ENCODE results near the gene SPNS2.

Gene SPNS2

GRCh38 chr17:4548061-4548461 is 49.4 kb downstream of the SPNS2 start:
- no peak for FAIRE-seq
- no peak for DNase-seq (ENCODE audit: insufficient read length, low spot score)
- TF ChIP-seq, protein P1, sequence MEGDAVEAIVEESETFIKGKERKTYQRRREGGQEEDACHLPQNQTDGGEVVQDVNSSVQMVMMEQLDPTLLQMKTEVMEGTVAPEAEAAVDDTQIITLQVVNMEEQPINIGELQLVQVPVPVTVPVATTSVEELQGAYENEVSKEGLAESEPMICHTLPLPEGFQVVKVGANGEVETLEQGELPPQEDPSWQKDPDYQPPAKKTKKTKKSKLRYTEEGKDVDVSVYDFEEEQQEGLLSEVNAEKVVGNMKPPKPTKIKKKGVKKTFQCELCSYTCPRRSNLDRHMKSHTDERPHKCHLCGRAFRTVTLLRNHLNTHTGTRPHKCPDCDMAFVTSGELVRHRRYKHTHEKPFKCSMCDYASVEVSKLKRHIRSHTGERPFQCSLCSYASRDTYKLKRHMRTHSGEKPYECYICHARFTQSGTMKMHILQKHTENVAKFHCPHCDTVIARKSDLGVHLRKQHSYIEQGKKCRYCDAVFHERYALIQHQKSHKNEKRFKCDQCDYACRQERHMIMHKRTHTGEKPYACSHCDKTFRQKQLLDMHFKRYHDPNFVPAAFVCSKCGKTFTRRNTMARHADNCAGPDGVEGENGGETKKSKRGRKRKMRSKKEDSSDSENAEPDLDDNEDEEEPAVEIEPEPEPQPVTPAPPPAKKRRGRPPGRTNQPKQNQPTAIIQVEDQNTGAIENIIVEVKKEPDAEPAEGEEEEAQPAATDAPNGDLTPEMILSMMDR (IDR thresholded peaks at IDR 0.05; ENCODE audit: insufficient read depth, missing control alignments), result no peak

DNA sequence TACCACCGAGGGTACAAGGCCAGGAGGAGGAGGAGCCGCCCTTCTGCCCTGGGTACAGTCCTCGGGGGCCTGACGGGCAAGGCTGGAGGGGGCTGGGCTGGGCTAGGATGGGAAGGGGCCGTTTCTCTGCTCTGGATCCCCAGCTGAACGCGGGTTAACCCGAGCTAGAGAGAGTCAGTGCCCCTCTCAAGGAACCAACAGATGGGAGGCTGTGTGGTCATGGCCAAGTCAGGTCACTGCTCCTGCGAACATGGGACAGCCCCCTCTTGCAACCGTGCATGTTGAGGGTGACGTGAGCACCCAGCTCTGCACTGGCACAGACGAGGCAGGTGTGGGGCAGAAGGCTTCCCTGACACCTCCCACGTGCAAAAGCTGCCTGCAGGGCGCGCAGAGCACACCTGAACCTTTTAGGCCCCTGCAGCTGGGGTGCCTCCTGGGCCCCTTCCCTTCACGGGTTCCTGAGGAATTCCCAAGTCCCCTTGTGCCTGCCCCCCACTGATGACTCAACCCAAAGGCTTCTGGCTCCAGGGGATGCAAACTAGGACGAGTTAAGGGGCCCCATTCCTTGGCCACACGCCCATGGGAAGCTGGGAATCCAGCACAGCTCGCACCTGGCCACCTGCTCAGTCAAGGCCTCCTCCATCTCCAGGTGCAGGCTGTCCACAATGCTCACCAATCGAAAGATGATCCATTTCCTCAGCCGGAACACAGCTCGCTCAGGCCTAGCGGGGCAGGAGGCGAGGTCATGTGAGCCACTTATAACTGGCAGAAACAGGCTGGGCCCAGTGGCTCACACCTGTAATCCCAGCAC is 50.2 kb downstream of the SPNS2 start:
- TF ChIP-seq, protein P1 (IDR thresholded peaks at IDR 0.05; ENCODE audit: insufficient read depth, missing control alignments), result no peak
- FAIRE-seq, result no peak

GRCh38 chr17:4549781-4550533 is 51.3 kb downstream of the SPNS2 start:
- DNase-seq (ENCODE audit: insufficient read length, low spot score) (no peak), FAIRE-seq (no peak)
- TF ChIP-seq, protein P1 (IDR thresholded peaks at IDR 0.05; ENCODE audit: insufficient read depth, missing control alignments), result no peak

More for the DNA sequence above, 50.2 kb downstream of the SPNS2 start:
- DNase-seq (ENCODE audit: insufficient read length, low spot score), result no peak

DNA sequence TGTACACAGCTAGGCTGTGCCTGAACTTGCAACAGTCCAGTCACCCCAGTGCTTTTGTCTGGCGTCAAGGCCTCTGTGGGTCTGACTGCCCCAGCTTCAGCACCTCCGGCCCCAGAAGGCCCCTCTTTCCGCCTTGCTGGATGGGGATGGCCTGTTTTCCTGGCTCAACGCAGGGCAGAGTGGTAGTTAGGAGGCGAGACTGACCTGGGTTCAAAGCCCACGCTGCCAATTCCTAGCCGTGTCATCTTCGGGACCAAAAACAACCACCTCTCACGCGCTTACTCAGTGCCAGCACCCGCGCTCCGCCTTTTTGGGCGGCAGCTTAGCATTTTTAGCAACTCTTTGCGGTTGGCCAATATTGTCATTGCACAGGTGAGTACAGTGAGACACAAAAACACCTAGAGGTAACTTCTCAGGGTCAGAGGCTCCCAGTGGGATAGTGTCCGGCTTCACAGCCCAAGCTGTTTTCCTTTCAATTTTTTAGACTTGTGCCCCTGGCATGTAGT is 51.9 kb downstream of the SPNS2 start:
- DNase-seq (ENCODE audit: insufficient read length, low spot score) (no peak), FAIRE-seq (no peak)
- TF ChIP-seq, protein P1 (IDR thresholded peaks at IDR 0.05; ENCODE audit: insufficient read depth, missing control alignments), result no peak

DNA sequence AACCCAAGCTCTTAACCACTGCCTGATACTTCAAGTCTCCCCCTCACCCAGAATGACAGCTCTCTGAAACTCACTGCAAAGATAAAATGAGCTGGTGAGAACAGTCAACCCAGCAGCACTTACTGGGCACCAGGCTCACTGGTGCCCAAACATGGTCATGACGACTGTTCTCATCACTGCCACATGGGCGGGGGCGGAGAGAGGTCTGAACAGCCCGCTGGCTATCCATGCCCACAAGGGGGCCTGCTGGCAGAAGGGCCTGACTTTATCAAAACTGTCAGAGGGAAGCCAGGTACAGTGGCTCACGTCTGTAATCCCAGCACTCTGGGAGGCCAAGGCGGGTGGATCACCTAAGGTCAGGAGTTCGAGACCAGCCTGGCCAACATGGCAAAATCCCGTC is 52.5 kb downstream of the SPNS2 start:
- TF ChIP-seq, protein P1 (IDR thresholded peaks at IDR 0.05; ENCODE audit: insufficient read depth, missing control alignments), result no peak
- DNase-seq (ENCODE audit: insufficient read length, low spot score) (no peak), FAIRE-seq (no peak)

DNA sequence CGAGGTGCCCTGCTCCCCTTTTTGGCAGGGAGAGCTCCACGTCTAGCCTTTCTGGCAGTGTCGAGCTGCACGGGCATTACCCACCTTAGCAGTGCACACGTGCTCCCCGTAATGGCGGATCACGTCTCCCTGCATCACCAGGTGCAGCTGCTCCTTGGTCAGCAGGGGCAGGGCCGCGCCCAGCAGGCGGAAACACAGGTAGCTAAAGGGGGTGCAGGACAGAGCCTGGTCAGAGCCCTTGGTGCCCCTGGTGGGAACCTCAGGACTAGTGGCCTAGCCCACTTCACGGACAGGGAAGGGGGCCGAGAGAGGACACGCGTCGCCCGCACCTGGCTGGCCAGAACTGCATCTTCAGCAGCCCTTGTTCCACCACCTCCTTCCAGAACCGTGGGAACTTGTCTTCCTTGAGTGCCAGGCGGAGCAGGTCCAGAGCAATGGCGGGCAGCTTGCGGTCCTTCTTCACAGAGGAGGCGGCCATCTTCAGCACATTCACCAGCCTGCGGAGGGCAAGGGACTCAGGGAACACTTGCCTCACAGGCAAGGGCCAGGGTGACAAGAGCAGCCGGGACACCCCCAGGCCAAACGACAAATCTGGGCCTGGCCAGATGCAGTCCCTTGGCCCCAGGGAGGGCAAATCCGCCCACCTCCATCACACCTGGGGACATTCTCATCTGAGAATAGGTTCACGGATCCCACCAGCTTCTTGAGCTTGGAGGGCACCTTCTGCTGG is 53.3 kb downstream of the SPNS2 start:
- no peak for FAIRE-seq
- no peak for DNase-seq (ENCODE audit: insufficient read length, low spot score)
- TF ChIP-seq, protein P1 (IDR thresholded peaks at IDR 0.05; ENCODE audit: insufficient read depth, missing control alignments), result no peak

All from D721Med (cell line).